ENCODE results near the gene CCDC187. TPM values are rescaled to one million over a fixed set of nuclear protein-coding genes. Genes with fewer than 3 reads are reported as not detected.

Gene CCDC187
- total RNA-seq, 2 donors from 2014 or later = not detected

DNA sequence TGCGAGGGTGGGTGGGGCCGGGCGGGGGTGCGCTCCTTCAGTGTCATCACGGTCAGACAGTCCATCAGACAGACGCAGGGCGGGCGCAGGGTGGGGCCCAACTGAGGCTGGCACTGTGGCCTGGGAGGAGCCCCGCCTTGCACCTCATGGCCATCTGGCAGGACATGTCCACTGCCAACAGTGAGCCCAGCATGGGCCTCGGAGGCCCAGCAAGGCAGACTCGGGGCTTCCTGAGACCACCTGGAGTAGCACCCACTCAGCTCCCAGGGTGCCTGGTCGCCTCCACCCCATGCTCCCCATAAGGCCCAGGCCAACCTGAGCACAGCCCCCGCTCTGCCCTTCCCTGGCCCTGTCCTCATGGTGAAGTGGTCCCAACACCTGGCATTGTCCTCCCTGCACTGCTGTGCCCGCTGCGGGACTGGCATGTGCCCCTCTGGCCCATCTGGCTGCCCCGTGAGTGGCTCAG, 14.9 kb upstream of the CCDC187 start:
- Mint-ChIP-seq H3K4me1 (ENCODE audit: low read depth) (peaks cover 4% of the 10 kb centered on the region), H3K4me3 (no peak overlapping the region), H3K36me3 (ENCODE audit: insufficient read depth in 2 of 2) (peaks cover 9 to 10% of the 10 kb centered on the region in 2 donors), H3K27ac (no peak overlapping the region), H3K27me3 (ENCODE audit: low read depth) (no peaks in the 10 kb centered on the region), H3K9me3 (peaks cover 7 to 14% of the 10 kb centered on the region in 2 donors)
- ATAC-seq (replicated peaks in 1 of 2) = no peak
- DNase-seq = no peak

DNA sequence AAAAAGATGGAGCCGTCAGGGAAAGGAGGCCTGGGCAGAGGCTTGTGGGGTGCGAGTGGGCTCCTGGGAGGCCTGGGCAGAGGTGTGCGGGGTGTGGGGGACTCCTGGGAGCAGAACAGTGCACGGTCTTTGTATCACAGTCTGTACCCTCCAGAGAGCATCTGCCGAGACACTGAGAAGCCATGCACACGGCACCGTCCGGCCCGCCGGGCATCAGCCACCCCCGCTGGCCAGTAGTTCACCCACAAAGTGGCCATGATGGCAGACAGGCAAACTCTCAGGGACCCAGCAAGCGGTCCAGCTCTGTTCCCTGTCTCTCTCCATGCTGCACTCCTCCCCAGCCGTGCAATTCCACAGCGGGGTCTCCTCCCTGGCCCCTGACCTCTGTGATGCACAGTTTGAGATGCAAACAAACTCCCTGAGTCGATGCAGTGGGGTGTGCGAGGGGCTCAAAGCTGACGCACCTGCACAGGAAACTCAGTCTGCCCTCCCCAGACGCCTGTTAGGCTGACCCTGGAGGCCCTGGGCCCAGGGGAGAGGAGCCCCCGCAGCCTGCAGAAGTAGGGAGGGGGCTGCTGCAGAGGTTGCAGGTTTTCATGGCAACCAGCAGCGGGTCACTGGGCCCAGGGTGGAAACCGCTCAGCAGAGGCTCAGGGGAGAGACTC, 14.3 kb upstream of the CCDC187 start:
- Mint-ChIP-seq H3K27ac (no peak overlapping the region), H3K27me3 (ENCODE audit: low read depth) (no peaks in the 10 kb centered on the region), H3K4me3 (no peak overlapping the region), H3K9me3 (peaks cover 7 to 14% of the 10 kb centered on the region in 2 donors), H3K36me3 (ENCODE audit: insufficient read depth in 2 of 2) (peaks cover 9 to 10% of the 10 kb centered on the region in 2 donors), H3K4me1 (ENCODE audit: low read depth) (no peaks in the 10 kb centered on the region)
- no peak for DNase-seq
- ATAC-seq (replicated peaks in 1 of 2) = no peak

DNA sequence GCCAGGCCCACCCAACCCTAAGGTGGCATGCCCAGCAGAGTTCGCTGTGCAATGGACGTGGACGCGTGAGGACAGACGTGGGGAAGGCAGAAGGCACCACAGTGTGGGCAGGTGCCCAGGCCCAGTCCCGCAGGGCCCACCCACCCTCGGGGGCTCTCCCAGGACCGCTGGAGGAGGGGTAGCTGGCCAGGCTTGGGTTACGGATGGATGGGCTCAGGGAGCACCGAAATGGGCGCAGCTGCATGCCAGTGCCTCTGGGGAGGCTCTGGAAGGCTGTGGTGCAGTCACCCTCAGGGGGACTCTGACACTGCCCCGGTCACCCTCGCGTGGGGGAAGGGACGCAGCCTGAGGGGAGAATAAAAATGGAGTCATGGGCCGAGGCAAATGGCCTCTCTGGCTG, 13.8 kb upstream of the CCDC187 start:
- H3K27me3 Mint-ChIP-seq (ENCODE audit: low read depth) = no peaks in the 10 kb centered on the region
- DNase-seq (no peak), ATAC-seq (replicated peaks in 1 of 2) (no peak)
- H3K36me3 Mint-ChIP-seq (ENCODE audit: insufficient read depth in 2 of 2) = peaks cover 9 to 10% of the 10 kb centered on the region in 2 donors
- H3K27ac Mint-ChIP-seq = no peak overlapping the region
- H3K9me3 Mint-ChIP-seq = peaks cover 7 to 14% of the 10 kb centered on the region in 2 donors
- H3K4me3 Mint-ChIP-seq = no peak overlapping the region
- no peaks in the 10 kb centered on the region for H3K4me1 Mint-ChIP-seq (ENCODE audit: low read depth)

DNA sequence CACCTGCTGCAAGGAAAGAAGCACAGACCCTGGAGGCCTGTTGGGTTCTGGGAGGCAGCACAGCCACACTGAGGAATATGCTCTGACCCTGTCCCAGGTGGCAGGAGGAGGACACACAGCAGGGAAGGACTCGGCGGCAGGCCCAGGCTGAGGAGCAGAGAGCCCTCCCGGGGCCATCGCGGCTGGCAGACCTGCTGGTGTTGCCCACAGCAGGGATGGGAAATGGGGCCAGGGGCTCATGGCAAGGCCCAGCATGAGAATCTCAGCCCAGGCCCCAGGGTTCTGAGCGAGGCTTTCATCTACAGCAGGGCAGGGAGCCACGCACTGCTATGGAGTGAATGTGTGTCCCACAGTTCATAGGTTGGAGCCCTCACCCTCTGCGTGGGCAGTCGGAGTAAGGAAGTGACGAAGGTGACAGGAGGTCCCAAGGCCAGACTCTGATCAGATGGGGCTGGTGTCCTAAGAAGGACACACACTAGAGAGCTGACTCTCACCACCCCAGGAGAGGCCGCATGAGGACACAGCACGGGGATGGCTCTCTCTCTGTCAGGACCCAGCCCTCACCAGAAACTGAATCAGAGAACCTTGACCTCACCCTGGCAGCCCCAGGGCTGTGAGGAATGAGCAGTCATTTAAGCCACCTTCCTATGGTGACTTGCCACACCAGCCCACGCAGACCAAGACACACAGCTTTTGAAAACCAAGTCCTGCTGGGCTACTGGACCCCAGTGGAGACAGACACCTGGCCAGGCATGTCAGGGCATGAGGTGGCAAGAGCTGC, 13.2 kb upstream of the CCDC187 start:
- no peak overlapping the region for H3K27ac Mint-ChIP-seq
- DNase-seq = no peak
- no peaks in the 10 kb centered on the region for H3K27me3 Mint-ChIP-seq (ENCODE audit: low read depth)
- H3K4me3 Mint-ChIP-seq = no peak overlapping the region
- ATAC-seq (replicated peaks in 1 of 2) = no peak
- no peaks in the 10 kb centered on the region for H3K4me1 Mint-ChIP-seq (ENCODE audit: low read depth)
- peaks cover 9 to 10% of the 10 kb centered on the region in 2 donors for H3K36me3 Mint-ChIP-seq (ENCODE audit: insufficient read depth in 2 of 2)
- H3K9me3 Mint-ChIP-seq = peaks cover 7 to 14% of the 10 kb centered on the region in 2 donors

DNA sequence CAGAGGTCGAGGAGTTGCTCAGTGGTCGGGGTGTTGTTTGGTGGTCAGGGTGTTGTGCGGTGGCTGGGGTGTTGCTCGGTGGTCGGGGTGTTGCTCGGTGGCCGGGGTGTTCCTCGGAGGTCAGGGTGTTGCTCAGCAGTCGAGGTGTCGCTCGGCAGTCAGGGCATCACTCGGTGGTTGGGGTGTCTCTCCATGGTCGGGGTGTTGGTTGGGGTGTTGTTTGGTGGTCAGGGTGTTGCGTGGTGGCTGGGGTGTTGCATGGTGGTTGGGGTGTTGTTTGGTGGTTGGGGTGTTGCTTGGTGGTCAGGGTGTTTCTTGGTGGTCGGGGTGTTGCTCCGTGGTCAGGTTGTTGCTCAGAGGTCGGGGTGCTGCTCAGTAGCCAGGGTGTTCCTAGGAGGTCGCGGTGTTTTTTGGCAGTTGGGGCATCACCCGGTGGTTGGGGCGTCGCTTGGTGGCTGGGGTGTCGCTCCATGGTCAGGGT, 12.4 kb upstream of the CCDC187 start:
- Mint-ChIP-seq H3K27ac (peak overlapping the region; percentile 10), H3K9me3 (peaks cover 7 to 14% of the 10 kb centered on the region in 2 donors), H3K36me3 (ENCODE audit: insufficient read depth in 2 of 2) (peaks cover 9 to 10% of the 10 kb centered on the region in 2 donors), H3K4me1 (ENCODE audit: low read depth) (no peaks in the 10 kb centered on the region), H3K27me3 (ENCODE audit: low read depth) (no peaks in the 10 kb centered on the region), H3K4me3 (no peak overlapping the region)
- DNase-seq (no peak), ATAC-seq (replicated peaks in 1 of 2) (no peak)

DNA sequence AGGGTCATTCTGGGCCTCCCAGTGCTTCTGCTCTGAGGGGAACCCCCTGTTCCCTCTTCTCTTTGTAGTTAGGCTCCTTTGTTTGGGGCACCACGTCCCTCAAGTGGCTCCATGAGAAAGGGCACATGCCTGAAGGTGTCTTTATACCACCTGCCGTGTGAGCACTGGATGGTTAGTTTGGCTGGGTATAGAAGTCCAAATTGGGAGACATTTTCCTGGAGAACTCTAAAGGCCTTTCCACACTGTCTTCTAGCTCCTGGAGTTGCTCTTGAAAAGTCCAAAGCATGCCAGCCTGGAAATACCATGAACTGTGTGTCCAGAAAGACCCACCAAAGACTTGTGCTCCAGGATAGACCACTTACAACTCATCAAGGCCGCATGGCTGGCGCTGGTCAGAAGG, 11.1 kb upstream of the CCDC187 start:
- no peaks in the 10 kb centered on the region for H3K27me3 Mint-ChIP-seq (ENCODE audit: low read depth)
- DNase-seq = no peak
- H3K4me3 Mint-ChIP-seq = no peak overlapping the region
- peaks cover 7 to 14% of the 10 kb centered on the region in 2 donors for H3K9me3 Mint-ChIP-seq
- no peaks in the 10 kb centered on the region for H3K4me1 Mint-ChIP-seq (ENCODE audit: low read depth)
- H3K36me3 Mint-ChIP-seq (ENCODE audit: insufficient read depth in 2 of 2) = peaks cover 9 to 10% of the 10 kb centered on the region in 2 donors
- no peak overlapping the region for H3K27ac Mint-ChIP-seq
- no peak for ATAC-seq (replicated peaks in 1 of 2)

DNA sequence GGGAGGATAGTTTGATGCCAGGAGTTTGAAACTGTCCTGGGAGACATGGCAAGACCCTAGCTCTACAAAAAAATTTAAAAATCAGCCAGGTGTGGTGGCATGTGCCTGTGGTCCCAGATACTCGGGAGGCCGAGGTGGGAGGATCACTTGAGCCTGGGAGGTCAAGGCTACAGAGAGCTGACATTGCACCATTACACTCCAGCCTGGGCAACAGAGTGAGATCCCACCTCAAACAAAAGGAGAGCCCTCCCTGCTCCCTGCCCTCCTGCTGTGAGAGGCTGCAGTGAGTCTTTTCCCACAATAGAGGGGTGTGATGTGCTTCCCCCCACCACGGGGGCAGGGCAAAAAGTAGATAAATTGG, 10.1 kb upstream of the CCDC187 start:
- Mint-ChIP-seq H3K9me3 (peaks cover 7 to 14% of the 10 kb centered on the region in 2 donors), H3K27me3 (ENCODE audit: low read depth) (no peaks in the 10 kb centered on the region), H3K36me3 (ENCODE audit: insufficient read depth in 2 of 2) (peaks cover 9 to 10% of the 10 kb centered on the region in 2 donors), H3K4me3 (no peak overlapping the region), H3K27ac (no peak overlapping the region), H3K4me1 (ENCODE audit: low read depth) (no peaks in the 10 kb centered on the region)
- DNase-seq = no peak
- ATAC-seq (replicated peaks in 1 of 2) = no peak

DNA sequence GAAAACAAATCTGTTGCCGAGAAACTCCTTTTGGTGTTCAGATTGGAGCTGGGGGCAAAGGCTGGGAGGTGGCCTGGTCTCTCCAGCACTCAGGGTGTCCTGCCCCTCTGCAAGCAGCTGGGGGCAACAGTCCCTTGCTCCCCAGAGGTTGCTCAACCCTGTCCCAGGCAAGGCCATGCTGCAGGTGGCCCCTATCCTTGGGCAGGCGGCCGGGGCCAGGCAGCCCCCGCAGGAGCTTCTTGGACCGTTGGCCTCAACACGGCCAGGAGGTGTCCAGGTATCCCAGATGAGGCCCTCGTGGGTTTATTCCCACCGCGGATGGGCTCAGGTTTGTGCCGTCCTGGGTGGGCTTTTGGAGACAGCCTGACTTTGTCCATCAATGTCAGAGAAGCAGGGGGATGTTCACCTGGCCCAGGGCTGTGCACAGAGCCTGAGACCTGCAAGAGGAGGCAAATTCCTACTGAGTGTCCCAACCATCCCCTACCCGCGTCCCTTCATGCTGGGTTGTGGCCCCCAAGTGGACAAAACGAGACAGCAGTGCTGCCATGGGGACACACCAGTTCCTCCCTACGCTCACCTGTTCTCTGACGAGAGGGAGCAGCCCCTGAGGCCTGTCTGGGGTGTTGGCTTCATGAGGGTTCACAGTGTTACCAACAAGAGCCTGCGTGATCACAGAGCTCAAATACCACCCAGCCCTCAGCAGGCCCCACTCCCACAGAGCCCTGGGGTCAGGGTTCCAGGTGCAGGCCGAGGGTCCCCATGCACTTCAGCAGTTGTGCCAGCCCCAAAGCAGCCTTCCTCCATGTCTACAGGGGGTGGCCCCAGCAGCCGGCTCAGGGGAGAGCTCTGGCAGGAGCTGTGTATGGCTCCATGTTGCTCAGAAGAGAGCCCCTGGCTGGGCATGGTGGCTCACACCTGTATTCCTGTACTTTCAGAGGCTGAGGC, 9.5 kb upstream of the CCDC187 start:
- no peak for DNase-seq

DNA sequence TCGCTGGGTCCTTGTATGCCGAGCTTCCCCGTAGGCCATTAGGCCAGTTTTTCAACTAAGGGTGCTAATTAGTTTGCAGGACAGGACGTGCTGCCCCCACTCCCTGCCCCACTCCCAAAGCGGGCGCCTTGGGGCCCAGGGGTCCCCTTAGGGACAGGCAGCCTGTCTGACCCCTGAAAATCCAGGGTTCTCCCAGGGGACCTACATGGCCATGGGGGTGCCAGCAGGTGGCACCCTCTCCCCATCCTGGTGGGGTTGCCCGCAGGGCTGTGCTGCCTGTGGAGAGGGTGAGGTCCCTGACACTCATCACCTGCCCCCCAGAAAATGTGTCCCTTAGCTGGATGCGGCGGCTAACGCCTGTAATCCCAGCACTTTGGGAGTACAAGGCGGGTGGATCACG, 8.5 kb upstream of the CCDC187 start:
- Mint-ChIP-seq H3K36me3 (ENCODE audit: insufficient read depth in 2 of 2) (peaks cover 9 to 10% of the 10 kb centered on the region in 2 donors), H3K27me3 (ENCODE audit: low read depth) (no peaks in the 10 kb centered on the region), H3K4me1 (ENCODE audit: low read depth) (no peaks in the 10 kb centered on the region), H3K9me3 (peaks cover 7 to 14% of the 10 kb centered on the region in 2 donors), H3K27ac (no peak overlapping the region), H3K4me3 (no peak overlapping the region)
- ATAC-seq (replicated peaks in 1 of 2) = peak; percentile 83 to 89
- peak; percentile 57 to 61 for DNase-seq

More for the DNA sequence above, 9.5 kb upstream of the CCDC187 start:
- Mint-ChIP-seq H3K9me3 (peaks cover 7 to 14% of the 10 kb centered on the region in 2 donors), H3K4me3 (no peak overlapping the region), H3K27me3 (ENCODE audit: low read depth) (no peaks in the 10 kb centered on the region), H3K4me1 (ENCODE audit: low read depth) (no peaks in the 10 kb centered on the region), H3K36me3 (ENCODE audit: insufficient read depth in 2 of 2) (peaks cover 9 to 10% of the 10 kb centered on the region in 2 donors), H3K27ac (no peak overlapping the region)
- ATAC-seq (replicated peaks in 1 of 2) = no peak

DNA sequence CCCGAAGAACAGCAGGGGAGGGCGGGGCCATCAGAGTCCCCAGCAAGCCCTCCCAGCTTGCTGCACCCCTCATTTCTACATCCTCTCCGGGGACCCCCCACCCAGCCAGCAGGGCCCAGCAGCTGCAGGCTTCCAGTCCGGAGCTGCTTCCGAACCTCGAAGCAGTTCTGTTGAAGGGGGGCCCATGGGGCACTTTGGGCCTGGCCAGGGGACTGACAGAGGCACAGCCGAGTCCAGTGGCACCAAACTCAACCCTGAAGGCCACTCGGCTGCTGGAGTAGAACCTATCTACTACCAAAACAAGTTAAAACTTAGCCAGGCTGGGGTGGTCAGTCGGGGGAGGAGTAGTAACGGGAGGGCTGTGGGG, 8.1 kb upstream of the CCDC187 start:
- no peaks in the 10 kb centered on the region for H3K4me1 Mint-ChIP-seq (ENCODE audit: low read depth)
- peaks cover 9 to 10% of the 10 kb centered on the region in 2 donors for H3K36me3 Mint-ChIP-seq (ENCODE audit: insufficient read depth in 2 of 2)
- DNase-seq (no peak), ATAC-seq (replicated peaks in 1 of 2) (no peak)
- peaks cover 7 to 14% of the 10 kb centered on the region in 2 donors for H3K9me3 Mint-ChIP-seq
- no peak overlapping the region for H3K27ac Mint-ChIP-seq
- no peaks in the 10 kb centered on the region for H3K27me3 Mint-ChIP-seq (ENCODE audit: low read depth)
- no peak overlapping the region for H3K4me3 Mint-ChIP-seq

DNA sequence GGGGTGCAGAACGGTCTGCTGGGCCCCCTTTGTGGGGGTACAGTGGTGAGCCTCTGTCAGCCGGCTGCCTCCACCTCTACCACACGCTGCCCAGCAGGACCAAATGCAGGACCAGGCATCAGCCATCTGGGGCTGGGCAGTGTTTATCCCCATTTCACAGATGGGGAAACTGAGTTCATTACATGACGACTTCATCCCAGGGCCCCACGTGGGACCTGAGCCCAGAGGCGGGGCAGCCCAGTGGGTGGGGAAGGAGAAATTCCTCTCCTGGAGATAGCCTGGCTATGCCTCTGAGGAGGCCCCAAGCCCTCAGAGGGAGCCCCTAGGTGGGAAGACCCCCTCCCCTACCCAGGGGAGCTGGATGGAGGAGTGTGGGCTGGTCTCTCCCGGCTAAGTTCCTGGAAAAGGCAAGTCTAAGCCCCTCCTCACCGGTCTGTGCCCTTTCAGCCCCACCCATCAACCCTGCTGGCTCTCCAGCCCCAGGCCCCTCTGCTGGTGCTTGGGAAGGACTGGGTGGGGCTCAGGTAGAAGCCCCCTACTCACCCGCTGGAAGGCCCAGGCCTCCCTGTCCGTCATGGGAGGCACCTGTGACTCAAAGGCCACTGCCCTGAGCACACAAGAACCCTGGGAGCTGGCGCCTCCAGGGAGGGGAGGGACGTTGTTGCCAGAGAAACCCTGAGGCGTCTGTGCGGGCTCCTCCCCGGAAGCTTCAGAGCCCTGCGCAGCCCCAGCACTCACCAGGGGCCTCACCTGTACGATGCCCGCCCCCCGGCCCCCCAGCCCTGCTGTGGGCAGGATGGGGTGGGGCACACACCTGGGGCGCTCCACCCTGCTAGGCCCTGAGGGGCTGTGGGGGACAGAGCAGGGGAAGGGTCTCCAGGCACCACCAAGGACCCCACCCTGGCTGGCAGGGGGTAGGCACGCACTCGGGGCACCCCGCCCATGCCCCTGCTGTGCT, 7.4 kb upstream of the CCDC187 start:
- DNase-seq (no peak), ATAC-seq (replicated peaks in 1 of 2) (peak in 1 of 2 donors; percentile 38)
- no peaks in the 10 kb centered on the region for H3K27me3 Mint-ChIP-seq (ENCODE audit: low read depth)
- H3K36me3 Mint-ChIP-seq (ENCODE audit: insufficient read depth in 2 of 2) = peaks cover 5 to 8% of the 10 kb centered on the region in 2 donors
- no peaks in the 10 kb centered on the region for H3K4me1 Mint-ChIP-seq (ENCODE audit: low read depth)
- H3K9me3 Mint-ChIP-seq = peaks cover 6 to 12% of the 10 kb centered on the region in 2 donors
- H3K27ac Mint-ChIP-seq = no peak overlapping the region
- H3K4me3 Mint-ChIP-seq = no peak overlapping the region
